Measurements from ENCODE around the gene PDCD4.

PDCD4 gene

DNA sequence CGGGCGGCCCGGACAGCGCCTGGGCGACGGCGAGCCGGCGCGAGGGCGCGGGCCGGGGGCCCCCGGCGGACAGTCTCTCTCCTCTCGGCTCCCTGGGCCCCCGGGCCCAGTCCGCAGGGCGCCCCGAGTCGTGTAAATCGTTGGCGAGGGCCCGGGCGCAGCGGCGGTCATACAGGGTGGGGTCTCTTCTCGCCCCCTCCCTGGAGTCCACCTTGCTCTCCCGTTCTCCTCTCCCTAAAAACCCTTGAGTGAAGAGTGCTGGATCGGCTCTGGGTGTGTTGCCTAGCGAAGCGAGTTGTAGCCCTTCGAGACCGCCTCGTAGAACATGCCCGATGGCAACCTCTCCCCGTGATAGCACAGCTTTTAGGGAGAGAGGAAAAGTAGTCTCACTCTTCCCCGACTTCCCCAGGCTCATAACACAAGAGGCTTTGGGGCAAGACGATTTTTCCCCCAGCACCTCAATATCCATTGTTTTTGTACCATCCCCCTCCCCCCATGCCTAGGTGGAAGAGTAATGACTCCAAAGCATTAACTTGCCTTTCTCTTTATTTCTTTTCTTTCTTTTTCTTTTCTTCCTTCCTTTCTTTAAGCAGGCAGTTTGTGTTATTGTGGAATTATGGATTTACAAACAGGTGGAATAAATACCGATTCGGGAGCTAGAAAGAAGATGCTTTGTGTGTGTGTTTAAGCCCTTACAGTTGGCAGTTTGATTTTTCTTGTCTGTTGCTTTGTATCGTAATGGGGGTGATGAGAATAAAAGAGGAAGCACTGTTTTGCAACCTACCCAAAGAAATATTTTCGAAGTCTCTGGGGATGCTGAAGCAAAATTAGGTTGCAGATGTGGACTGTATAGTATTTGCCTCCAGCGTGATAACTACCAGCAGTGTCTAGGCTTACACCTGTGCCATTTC, 48.5 kb downstream of the PDCD4 start:
- DNase-seq (ENCODE audit: low read depth), result no peak

DNA sequence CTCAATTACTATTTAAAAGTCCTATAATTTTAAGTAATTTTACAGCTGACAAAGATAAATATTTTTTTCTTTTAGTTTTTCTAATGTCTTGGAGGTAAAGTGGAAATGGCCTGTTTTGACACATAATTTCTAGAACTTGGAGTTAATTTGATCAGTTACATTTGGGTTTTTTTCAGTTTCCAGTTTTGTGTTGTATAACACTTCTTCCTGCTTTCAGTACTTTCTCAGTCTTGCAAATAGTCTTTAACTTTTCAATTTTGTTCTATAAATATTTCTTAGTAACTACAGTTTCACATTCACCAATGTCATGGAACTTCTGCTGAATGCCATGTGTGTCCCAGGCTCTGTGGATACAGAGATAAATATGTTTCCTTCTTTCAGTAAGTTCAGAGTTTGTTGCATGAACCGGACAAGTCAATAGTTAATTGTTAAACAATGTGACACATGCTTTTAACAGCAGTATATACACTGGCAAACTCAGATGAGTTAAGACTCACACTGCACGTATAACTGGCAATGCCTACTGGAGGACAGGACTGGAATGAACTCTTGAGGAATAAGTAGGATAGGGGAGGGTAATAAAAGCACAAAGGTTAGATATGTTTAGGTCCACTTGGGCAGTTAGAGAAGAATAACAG, 52.2 kb downstream of the PDCD4 start:
- DNase-seq (ENCODE audit: low read depth), result no peak

DNA sequence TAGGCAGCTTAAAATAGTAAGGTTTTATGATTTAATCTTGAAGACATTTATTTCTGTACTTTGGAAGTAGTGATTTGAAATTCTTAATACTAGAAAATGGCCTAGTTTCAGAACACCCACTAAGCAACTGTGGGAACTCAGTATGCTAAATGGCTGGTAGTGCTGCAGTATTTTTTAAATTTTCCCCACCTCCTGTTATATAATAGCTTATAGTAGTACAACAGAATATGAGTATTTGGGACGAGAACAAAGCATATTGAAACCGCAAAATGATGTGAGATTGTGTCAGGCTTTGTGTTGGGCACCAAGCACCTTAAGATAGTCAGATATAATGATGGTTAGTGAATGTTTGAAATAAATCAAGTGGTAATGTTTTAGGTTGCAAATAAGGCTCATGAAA, 55.7 kb downstream of the PDCD4 start:
- no peak for DNase-seq (ENCODE audit: low read depth)

DNA sequence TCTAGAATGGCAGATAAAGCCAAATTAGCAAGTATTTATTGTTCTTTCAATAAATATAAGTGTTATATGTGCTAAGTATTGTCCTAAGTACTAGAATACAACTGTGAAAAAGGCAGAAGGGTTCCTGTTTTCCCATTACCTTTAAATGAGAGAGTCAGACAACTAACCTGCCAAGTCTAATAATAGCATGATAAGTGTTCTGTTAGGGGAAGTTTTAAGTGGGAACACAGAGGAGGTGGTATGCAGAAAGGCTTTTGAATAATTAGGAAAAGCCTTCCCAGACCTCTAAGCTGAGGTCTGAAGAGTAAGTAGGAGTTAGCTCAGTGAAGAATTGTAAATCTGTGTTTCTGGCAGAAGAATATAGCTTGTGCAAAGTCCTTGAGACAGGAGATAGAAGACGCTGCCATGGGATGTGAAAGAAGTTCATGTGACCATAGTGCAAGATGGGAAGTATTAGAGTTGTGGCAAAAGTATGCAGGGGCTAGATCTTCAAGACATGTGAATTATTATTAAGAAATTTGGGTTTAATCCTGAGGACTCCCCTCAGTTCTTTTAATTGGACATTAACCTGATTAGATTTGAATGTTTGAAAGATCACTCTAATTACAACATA, 60.1 kb downstream of the PDCD4 start:
- DNase-seq (ENCODE audit: low read depth), result no peak

DNA sequence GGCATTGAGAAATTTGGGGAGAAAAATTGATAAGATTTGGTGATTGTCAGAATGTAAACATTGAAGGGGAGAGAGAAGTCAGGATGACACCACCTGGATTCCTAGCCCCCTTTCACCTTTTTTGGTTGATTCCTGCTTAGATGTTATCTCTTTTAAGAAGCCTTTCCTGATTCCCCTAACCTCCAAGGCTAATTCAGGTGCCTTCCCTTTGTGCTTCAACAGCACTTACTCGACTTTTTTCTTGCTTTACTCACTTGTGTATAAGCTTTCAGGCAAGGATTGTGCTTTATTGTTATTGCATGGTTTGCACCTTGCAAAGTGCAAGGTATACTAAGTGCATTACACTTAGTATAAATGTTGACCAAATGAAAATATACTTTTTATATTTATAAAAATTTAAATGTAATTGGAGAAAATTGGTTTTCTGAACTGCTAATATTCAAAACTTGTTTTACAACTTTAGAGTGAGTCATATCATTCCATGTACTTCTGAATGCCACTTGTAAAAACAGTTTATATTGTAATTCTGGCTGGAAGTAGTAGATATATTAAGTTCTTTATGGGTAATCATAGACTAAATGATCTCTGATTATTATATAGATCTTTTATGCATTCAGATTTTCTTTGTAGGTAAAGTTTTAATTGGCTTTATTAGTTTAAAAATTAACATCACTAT, 60.9 kb downstream of the PDCD4 start:
- no peak for DNase-seq (ENCODE audit: low read depth)

DNA sequence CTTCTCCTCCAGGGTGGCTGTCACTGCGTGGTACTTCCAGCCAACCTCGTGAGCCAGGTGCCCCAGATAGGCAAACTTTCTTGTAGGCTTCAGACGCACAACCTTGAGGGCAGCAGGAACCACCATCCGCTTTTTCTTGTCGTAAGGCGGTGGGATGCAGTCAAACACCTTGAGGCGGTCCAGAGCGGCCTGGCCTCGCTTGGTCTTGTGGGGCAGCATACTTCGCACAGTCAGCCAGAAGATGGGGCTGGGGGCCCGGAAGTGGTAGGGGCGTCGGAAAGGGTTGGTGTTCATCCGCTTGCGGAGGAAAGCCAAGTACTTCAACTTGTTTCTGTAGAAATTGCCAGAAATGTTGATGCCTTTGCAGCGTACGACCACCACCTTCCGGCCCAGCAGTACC, 65.0 kb downstream of the PDCD4 start:
- DNase-seq (ENCODE audit: low read depth), result no peak

DNA sequence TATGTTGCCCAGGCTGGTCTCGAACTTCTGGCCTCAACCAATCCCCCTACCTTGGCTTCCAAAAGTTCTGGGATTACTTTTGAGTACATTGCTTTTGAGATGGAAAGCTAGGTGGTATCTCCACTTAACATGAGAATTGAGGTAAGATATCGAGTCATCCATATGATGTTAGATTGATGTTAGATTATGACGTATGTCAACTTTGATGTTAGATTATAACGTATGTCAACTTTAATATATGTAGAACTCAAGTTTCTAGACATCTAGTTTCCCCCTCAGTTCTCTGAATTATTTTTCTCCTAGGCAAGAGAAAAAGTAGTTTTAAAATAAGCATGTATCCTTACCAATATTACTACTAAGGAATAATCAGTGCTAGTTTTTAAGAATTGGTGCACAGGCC, 67.7 kb downstream of the PDCD4 start:
- no peak for DNase-seq (ENCODE audit: low read depth)

DNA sequence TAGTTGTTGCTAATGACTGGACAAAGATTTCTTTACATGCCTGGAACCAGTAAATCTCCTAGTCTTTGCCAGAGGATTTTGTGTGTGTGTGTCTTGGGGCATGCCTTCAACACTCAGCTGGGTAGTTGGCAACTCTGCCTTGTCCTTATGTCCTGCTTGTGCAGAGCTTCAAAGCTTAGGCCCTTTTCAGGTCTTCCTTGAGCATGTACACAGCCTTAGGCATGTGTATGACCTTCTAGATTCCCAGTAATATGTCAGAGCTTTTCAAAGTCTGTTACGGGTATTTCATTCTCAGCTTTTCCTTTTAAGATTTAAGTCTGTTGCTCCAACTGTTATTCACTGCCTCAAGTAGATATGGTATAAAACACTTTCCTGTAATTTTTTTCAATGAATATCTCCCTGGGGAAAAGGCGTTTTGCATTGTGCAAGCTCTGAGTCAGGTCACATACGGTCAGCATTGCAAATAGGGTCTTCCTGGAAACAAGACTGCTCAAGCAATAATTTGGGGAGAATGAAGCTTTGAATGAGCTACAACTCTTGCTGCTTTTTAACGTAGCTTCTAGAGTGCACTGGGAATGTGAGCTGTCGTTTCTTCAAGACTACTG, 73.2 kb downstream of the PDCD4 start:
- DNase-seq (ENCODE audit: low read depth), result no peak

DNA sequence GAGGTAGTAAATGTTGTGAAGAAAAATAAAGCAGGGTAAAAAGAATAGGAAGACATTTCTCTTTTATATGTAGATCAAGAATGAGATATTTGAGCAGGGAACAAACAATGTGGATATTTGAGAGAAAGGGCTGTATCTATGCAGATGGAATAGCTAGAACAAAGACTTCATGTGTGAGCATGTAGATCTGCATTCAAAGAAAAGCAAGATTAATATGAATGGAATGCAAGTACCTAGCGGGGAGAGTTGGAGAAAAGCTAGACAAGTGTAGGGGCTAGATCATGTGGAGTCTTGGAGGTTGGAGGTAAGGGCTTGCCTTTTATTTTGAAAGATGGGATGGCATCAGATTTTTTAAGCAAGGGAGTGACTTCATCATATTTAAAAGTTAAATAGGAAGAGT, 74.8 kb downstream of the PDCD4 start:
- DNase-seq (ENCODE audit: low read depth), result no peak

DNA sequence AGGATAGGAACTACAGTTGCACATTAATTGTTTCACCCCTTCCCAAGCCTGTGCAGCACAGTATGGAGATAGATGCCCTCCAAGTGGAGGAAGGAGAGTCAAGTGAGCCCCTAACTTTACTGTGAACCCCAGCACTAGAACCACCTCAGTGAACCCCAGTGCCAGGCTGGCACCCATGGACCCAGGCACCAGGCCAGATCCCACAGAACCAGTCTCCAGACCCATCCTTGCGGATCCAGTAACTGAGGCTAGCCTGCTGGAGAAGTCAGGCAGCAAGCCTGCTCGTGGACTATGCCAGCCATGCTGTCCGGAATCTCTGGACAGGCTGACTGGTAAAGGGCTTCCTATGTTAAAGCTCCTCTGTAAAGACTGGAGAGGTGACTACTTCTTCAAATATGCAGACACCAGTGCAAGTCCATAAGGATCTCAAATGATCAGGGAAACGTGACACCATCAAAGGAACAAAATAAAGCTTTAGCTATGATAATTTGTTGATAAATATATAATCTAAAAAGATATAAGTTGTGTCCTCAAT, 75.4 kb downstream of the PDCD4 start:
- DNase-seq (ENCODE audit: low read depth), result no peak
